Colon (tissue), 2 donors: ENCODE measurements around the gene GOLGA6L9.
"Not testable (repeated sequence)": the region's sequence is repeated elsewhere in the genome, so short reads cannot be mapped to it uniquely, and the experiment has no call there.

Source experiments
- FAIRE-seq: peaks from 2 replicates; lab custom pipeline; 2012; peaks lifted over from hg19 to GRCh38; lab: Jason Lieb, UNC
- donor health status: control.
- donor health status: control.

The GOLGA6L9 gene, protein sequence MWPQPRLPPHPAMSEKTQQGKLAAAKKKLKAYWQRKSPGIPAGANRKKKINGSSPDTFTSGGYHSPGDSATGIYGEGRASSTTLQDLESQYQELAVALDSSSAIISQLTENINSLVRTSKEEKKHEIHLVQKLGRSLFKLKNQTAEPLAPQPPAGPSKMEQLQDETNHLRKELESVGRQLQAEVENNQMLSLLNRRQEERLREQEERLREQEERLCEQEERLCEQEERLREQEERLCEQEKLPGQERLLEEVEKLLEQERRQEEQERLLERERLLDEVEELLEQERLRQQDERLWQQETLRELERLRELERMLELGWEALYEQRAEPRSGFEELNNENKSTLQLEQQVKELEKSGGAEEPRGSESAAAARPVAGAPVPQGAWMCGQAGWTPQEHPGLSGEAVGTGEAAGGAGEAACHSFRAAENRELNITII

DNA sequence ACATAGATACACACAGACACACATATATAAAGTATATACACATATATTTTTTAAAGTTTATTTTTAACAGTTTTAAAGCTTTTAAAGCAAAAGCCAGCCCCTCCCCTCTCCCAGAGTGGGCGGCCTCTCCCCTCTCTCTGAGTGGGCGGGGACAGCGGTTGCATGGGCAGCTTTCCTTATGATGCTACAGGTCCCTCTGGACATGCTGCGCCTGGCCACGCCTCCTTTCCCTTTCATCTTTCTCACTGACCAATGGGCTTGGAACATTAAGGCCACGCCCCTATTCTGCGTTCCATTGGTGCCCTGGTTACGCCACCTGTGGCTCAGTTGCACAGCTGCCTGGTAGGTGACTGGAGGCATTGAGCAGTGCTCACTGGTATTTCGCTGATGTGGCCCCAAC, at the start of gene GOLGA6L9:
TSS of gene GOLGA6L9 (plus strand) at position 124 of the 400 bp plus-strand sequence. CDS start at position 388, 264 bp downstream.
- FAIRE-seq: not testable (repeated sequence)

DNA sequence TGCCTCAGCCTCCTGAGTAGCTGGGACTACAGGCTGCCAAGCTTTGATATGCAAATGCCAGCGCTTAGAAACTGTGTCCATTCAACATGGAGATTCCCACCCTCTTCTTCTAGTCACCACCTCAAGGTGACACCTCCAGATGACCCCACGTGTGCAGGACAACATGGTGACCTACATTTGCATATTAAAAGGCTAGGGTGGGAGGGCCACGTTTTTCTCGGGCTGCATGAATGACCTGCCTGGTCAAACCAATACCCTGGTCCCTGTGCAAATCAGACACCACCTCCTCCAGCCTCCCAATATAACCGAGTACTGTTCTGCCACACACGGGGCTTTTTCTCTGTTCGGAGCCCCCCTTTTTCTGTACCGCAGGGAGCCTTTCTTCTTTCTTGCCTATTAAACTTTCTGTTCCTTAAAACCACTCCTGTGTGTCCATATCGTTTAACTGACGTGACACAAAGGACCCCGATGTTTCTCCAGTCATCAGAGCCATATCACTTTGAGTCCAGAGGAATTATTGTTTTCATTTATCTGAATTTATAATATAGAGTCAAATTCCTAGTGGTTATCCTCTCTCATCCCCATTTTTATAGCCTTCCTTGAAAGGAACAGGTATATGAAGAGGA, 48.2 kb upstream of the GOLGA6L9 start:
- not testable (repeated sequence) for FAIRE-seq

- not testable (repeated sequence) for FAIRE-seq
Measured at GRCh38 chr15:82387209-82387608, 42.4 kb upstream of the GOLGA6L9 start.

GRCh38 chr15:82390152-82390551, 39.5 kb upstream of the GOLGA6L9 start:
- not testable (repeated sequence) for FAIRE-seq

- FAIRE-seq: not testable (repeated sequence)
Measured at GRCh38 chr15:82392077-82392476, 37.5 kb upstream of the GOLGA6L9 start.

DNA sequence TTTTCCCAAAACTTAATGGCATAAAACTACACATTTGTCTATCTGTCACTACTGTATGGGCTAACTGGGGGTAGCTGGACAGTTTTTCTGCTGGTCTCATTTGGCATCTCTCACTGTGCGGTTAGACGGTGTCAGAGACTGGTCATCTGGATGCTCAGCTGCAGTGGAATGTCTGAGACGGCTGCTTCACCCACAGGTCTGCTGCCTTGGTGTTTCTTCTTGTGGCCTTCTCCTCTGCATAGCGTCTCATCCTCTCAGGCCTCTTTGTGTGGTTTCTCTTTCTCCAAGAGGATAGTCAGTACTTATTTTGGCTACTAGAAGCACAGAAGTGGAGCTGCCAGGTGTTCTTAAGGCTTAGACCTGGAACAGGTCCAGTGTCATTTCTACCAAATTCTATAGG, 35.9 kb upstream of the GOLGA6L9 start:
- no peak for FAIRE-seq

- FAIRE-seq: not testable (repeated sequence)
Measured at GRCh38 chr15:82395788-82396187, 33.8 kb upstream of the GOLGA6L9 start.

DNA sequence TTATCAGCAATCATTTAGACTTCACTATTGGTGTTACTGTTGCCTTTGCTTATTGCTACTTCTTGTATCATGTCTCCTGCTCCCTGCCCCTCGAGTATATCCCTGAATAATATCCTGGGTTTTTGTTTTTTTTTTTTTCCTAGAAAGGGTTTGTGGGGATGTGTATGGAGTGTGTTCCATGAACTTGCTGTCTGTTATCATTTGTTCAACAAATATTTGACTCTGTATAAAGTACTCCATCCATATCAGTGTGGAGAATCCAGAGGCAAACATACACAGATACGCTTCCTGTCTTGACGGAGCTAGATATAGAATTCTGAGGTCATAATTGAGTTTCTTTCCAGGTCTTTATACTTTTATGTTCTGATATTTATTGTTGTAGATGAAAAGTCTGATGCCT, 31.8 kb upstream of the GOLGA6L9 start:
- FAIRE-seq: no peak

DNA sequence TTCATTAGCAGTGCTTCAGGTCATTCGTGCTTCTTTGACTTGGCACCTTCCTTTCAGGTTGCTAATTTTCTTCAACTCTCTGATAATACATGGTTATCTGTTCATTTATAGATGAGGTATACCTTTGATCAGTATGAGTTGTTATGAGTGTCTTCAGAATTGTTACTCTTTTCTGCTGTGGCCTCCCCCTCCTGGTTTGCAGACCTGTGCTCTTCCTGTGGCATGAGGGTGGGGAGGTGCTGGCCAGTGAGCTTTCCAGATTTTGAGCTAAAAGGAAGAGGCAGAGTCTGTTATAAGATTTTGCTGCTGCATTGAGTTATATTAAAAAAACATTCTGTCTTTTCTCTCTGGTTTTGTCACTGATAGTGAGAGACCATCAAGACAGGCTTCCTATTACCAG, 30.8 kb upstream of the GOLGA6L9 start:
- FAIRE-seq: no peak

GRCh38 chr15:82399366-82400103, 30.1 kb upstream of the GOLGA6L9 start:
- FAIRE-seq: not testable (repeated sequence)

DNA sequence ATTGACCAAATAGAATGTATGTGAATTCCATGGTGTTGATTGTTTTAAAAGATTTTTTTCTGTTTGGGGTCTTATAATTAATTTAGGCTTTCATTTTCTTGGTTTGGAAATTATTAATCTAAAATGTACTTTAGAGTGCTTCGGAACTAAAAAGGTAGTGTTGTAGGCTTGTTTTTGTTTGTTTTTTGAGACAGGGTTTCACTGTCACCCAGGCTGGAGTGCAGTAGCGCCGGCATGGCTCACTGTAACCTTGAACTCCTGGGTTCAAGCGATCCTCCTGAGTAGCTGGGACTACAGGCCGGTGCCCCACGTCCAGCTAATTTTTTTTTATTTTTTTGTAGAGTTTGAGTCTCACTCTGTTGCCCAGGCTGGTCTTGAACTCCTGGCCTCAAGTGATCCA, 27.7 kb upstream of the GOLGA6L9 start:
- not testable (repeated sequence) for FAIRE-seq

- not testable (repeated sequence) for FAIRE-seq
Measured at GRCh38 chr15:82402341-82402740, 27.3 kb upstream of the GOLGA6L9 start.

DNA sequence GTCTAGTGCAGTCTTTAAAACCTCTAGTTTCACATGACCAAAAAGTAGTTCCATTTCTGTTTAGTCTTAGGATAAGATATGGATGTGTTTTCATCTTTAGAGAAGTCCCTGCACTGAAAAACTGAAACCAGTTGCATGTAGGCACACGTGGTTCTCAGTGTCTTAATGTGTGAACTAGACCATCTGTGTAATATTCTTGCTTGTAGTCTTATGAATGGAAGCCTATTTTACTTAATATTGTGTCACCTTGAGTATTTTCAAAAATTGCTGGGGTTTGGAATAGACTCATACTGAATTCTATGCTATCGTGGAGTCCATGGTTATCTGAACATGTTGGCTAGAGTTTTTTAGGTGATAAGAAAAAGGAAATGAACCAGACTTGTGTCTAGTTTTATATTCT, 23.4 kb upstream of the GOLGA6L9 start:
- FAIRE-seq: not testable (repeated sequence)

GRCh38 chr15:82410306-82410705, 19.3 kb upstream of the GOLGA6L9 start:
- not testable (repeated sequence) for FAIRE-seq

GRCh38 chr15:82411595-82411994, 18.0 kb upstream of the GOLGA6L9 start:
- FAIRE-seq: not testable (repeated sequence)

DNA sequence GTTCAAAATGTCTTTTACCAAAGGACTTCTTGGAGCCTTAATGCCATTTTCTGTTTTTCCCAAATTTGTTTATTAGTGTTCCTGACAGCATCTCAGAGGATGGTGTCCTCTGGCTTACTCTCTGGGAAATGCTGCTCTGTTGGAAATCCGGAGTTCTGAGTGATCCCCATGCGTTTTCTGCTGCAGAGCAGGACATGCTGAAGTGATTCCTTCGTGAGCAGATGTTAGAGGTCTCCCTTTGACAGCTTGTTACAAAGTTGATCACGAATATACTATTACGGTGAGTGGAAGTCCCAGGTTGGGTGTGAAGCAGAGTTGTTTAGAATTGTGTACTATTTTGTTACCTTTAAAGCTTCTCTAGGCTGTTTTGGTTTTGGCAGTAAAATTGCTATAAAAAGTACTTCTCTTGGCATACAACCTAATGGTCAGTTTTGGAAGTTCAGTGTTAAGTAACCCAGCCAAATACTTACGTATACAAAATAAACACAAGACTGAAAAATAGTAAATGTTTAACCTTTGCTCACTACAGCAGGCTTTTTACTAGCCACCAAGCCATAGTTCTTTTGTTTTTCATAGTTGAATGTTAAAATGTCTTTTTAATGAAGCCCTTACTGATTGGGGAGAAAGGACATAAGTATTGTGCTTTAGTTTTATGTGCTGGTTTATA, 15.0 kb upstream of the GOLGA6L9 start:
- FAIRE-seq: not testable (repeated sequence)

DNA sequence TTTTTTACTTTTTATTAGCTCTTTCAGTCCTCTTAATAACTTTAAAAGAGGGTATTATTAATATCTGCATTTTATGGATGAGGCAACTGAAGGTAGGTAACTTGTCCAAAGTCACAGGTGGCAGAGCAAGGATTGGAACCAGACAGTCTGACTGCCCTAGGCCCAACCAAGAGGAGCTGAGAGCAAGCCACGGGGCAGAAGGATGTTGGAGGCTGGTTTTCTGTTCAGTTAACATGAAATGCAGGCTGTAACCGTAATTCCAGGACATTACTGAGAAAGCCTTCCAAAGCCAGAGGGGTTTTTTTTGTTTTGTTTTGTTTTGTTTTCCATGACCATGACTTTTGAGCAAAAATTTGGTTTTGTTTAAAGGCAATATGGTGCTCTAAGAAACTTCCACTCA, 9.1 kb upstream of the GOLGA6L9 start:
- FAIRE-seq: not testable (repeated sequence)

DNA sequence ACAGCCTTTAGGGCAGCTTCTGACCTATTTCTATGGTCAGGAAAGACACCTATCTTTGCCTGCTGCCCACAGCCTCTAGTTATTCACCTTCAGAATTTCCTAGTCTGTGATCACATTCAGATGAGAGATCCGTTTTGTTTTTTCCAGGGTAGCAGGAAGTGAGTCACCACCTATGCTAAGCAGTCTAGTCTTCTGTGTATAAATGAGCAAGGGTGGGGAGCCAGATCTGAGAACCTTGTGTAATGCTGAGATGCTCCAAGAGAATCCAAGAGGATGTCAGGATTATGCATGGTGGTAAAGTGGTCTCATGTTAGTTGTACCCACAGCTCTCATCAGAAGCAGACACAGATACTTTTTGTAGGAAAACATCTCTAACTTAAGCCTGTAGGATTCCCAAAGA, 8.7 kb upstream of the GOLGA6L9 start:
- FAIRE-seq: not testable (repeated sequence)

DNA sequence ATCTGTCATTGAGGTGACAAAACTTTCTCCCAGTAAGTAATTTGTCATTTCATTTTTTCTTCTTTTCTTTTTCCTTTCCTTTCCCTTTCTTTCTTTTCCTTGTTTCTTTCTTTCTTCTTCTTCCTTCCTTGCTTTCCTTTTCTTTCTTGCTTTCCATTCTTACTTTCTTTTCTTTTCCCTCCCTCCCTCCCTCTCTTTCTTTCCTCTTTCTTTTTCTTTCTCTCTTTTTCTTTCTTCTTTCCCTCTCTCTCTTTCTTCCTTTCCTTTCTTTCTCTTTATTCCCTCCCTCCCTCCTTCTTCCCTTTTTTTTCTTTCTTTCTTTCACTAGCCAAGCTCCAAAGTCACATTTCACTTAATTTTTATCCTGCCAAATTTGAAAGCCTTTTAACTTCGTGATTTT, 2.5 kb upstream of the GOLGA6L9 start:
- FAIRE-seq: not testable (repeated sequence)

DNA sequence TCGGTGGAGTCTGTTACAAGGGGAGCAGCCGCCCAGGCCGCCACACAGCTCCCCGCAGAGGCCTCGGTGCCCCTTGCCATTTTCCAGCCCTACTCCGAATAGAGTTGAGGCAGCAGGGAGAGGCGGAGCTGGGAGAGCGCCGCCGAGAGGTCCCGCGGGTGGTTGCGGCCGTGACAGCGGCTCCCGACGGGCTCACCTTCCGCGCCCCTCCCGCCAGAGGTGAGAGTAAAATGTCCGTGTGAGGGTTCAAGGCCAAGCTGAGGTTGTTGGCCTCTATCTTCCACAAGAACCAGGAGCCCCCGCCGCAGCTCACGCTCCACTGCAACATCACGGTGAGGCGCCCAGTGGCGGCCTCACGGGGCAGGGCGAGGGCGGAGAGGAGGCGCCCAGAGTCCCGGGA, 15.8 kb downstream of the GOLGA6L9 start:
- FAIRE-seq: not testable (repeated sequence)

- FAIRE-seq: not testable (repeated sequence)
Measured at GRCh38 chr15:82457336-82457735, 27.7 kb downstream of the GOLGA6L9 start.

DNA sequence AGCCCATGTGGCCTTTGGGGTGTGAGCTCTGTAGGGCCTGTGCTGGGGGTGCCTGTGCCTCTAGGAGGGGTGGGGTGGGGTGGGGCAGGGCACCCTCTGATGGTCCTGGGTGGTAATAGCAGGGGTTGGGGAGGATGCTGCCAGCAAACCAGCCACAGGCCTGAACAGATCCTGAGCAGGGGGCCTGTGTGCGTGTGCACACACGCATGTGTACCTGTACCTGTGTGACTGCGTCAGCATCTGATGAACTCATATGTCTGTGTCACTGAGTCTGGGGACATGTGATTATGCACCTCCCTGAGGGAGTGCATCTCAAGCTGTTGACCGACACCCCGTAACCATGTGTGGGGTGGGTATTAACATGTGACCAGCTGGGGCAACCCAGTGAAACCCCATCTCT, 36.0 kb downstream of the GOLGA6L9 start:
- FAIRE-seq: not testable (repeated sequence)
